Stimulated activated CD4-positive, alpha-beta T cell treated with anti-CD3 and anti-CD28 coated beads, Interleukin-1b, Interleukin-23, amount 100 ng/mL, for 4 hours (primary cell): ENCODE results near the gene SMIM10L2A.
"Not testable (repeated sequence)": the region's sequence is repeated elsewhere in the genome, so short reads cannot be mapped to it uniquely, and the experiment has no call there.

Experiments used
- DNase-seq, 2 donors: peaks; one replicate each; pipeline ENCODE4 v3.0.0-alpha.2; 2020; ENCODE audit warnings: low read depth in 2 of 2

The SMIM10L2A gene

GRCh38 chrX:135421932-135422809 is at the start of gene SMIM10L2A:
Gene SMIM10L2A, plus strand, starts transcription at chrX:135421944. Its CDS starts 188 bp downstream, at chrX:135422132.
- no peak for DNase-seq

- no peak for DNase-seq
Observed at GRCh38 chrX:135373357-135373756, 48.4 kb upstream of the SMIM10L2A start.

GRCh38 chrX:135382260-135382659 is 39.5 kb upstream of the SMIM10L2A start:
- DNase-seq, result no peak

- no peak for DNase-seq
Observed at GRCh38 chrX:135383249-135383648, 38.5 kb upstream of the SMIM10L2A start.

- DNase-seq, result peak in 1 of 2 donors; percentile 6
Observed at GRCh38 chrX:135384161-135384836, 37.4 kb upstream of the SMIM10L2A start.

- DNase-seq, result no peak
Observed at GRCh38 chrX:135388841-135389240, 32.9 kb upstream of the SMIM10L2A start.

GRCh38 chrX:135389243-135389642 is 32.5 kb upstream of the SMIM10L2A start:
- DNase-seq, result no peak

- DNase-seq, result no peak
Observed at GRCh38 chrX:135389717-135390116, 32.0 kb upstream of the SMIM10L2A start.

GRCh38 chrX:135391734-135392133 is 30.0 kb upstream of the SMIM10L2A start:
- DNase-seq, result no peak

GRCh38 chrX:135393051-135393450 is 28.7 kb upstream of the SMIM10L2A start:
- DNase-seq, result no peak

GRCh38 chrX:135395064-135395463 is 26.7 kb upstream of the SMIM10L2A start:
- DNase-seq, result no peak

- DNase-seq, result no peak
Observed at GRCh38 chrX:135396109-135396508, 25.6 kb upstream of the SMIM10L2A start.

- DNase-seq, result no peak
Observed at GRCh38 chrX:135396566-135396965, 25.2 kb upstream of the SMIM10L2A start.

GRCh38 chrX:135397652-135398051 is 24.1 kb upstream of the SMIM10L2A start:
- no peak for DNase-seq

GRCh38 chrX:135403374-135403773 is 18.4 kb upstream of the SMIM10L2A start:
- no peak for DNase-seq

GRCh38 chrX:135406428-135406827 is 15.3 kb upstream of the SMIM10L2A start:
- not testable (repeated sequence) for DNase-seq

GRCh38 chrX:135408794-135409193 is 12.9 kb upstream of the SMIM10L2A start:
- DNase-seq, result no peak

GRCh38 chrX:135410861-135411627 is 10.7 kb upstream of the SMIM10L2A start:
- no peak for DNase-seq

- no peak for DNase-seq
Observed at GRCh38 chrX:135411893-135412292, 9.9 kb upstream of the SMIM10L2A start.

GRCh38 chrX:135416546-135416945 is 5.2 kb upstream of the SMIM10L2A start:
- no peak for DNase-seq

- no peak for DNase-seq
Observed at GRCh38 chrX:135420831-135421230, 913 bp upstream of the SMIM10L2A start.

- peak; percentile 84 to 85 for DNase-seq
Observed at GRCh38 chrX:135421537-135421931, 210 bp upstream of the SMIM10L2A start.
